GM12891 (cell line): Measurements from ENCODE around the gene OLIG1.

Source experiments
- DNase-seq: peaks from one replicate; pipeline ENCODE4 v3.0.0; 2011; ENCODE audit warnings: low spot score; ENCODE audit not compliant: insufficient read length
- FAIRE-seq: peaks from 2 replicates; lab custom pipeline; 2011; peaks lifted over from hg19 to GRCh38; lab: Jason Lieb, UNC
- PAX5 ChIP-seq: IDR thresholded peaks from 2 replicates; pipeline ENCODE4 v1.6.1; 2011; ENCODE audit warnings: low read length, moderate library complexity, mild to moderate bottlenecking; ENCODE audit not compliant: insufficient read depth, severe bottlenecking
- POLR2A ChIP-seq: IDR thresholded peaks from 2 replicates; pipeline ENCODE4 v1.6.1; 2011; ENCODE audit warnings: low read depth, low read length, control low read depth
- POLR2AphosphoS5 ChIP-seq: IDR thresholded peaks from 2 replicates; pipeline ENCODE4 v1.6.1; 2011; ENCODE audit warnings: low read depth, low read length, control low read depth
- POU2F2 ChIP-seq: IDR thresholded peaks from 2 replicates; pipeline ENCODE4 v1.6.1; 2011; ENCODE audit warnings: low read depth, mild to moderate bottlenecking, control low read depth, low read length, moderate library complexity
- SPI1 ChIP-seq: IDR thresholded peaks from 2 replicates; pipeline ENCODE4 v1.6.1; 2011; ENCODE audit warnings: low read depth, low read length, control low read depth
- TAF1 ChIP-seq: IDR thresholded peaks from 2 replicates; pipeline ENCODE4 v1.6.1; 2011; ENCODE audit warnings: low read depth, low read length, control low read depth

Gene OLIG1

GRCh38 chr21:33061233-33061632, 8.7 kb upstream of the OLIG1 start:
- no peak for TF ChIP-seq POLR2A
- DNase-seq (no peak), FAIRE-seq (no peak)

- no peak for TF ChIP-seq SPI1
- TF ChIP-seq POLR2A = no peak
- TF ChIP-seq PAX5 = no peak
- TF ChIP-seq POLR2AphosphoS5 = no peak
- TF ChIP-seq TAF1 = no peak
- TF ChIP-seq POU2F2 = no peak
- FAIRE-seq = no peak
- DNase-seq = no peak
These were observed 6.5 kb upstream of the OLIG1 start for GRCh38 chr21:33063375-33063883.

GRCh38 chr21:33063907-33064622, 5.9 kb upstream of the OLIG1 start:
- FAIRE-seq = no peak

DNA sequence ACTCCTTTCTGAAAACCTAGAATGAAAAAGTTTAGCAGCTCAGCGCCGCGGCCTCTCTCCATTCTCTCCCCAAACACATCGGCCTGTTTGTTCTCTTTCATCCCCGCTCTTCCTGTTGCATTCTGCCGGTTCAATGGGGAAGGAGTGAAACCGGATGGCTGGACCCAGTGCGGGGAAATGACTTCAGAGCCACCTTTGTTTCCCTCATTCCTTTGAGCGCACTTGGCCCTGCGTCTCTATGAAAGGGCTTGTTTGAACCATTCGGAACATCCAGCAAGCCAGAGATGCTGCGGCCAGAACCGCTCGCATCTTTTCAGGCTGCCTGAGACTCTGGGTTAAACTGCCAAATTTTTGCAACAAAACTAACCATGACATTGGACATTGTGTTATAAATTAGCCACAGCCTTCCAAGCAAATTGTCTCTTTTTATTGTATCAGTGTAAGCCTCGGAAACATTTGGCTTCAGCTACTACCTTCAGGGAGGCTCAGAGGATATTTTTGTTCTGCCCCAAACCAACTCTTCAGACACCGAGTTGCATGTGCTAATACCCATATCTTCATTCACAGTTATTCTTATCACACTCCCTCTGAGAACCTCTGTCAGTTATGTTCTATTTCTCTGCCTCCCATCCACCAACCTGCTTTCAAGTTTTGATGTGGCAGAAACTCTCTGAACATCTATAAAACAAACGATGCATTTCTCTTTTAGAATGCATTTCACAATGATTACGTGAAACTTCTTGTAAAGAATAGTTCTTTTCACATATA, 5.1 kb upstream of the OLIG1 start:
- DNase-seq (no peak), FAIRE-seq (no peak)
- no peak for TF ChIP-seq POLR2A
- no peak for TF ChIP-seq POLR2AphosphoS5
- no peak for TF ChIP-seq SPI1
- TF ChIP-seq POU2F2 = no peak
- TF ChIP-seq PAX5 = no peak
- no peak for TF ChIP-seq TAF1

More at GRCh38 chr21:33063907-33064622, 5.9 kb upstream of the OLIG1 start:
- no peak for TF ChIP-seq POU2F2
- no peak for TF ChIP-seq PAX5
- no peak for DNase-seq

DNA sequence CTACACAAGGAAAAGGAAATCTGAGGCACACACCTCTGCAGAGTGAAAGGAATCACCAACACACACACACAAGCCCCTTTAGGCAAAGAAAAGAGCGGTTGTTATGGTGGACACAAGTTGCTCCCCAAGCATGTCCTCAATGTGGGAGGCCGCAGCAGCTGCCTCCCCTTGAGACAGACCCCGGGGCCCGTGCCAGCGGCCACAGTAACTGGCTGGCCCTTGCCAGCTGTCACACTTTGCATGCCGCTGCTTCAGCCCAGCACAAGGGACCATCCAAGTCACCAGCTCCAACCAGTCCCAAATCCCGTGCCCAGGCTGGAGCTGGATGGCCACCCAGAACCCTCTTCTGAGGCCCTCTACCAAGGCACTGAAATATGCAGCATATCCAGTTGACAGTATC, 2.9 kb upstream of the OLIG1 start:
- no peak for TF ChIP-seq POLR2AphosphoS5
- TF ChIP-seq POU2F2 = no peak
- TF ChIP-seq PAX5 = no peak
- no peak for TF ChIP-seq POLR2A
- TF ChIP-seq TAF1 = no peak
- TF ChIP-seq SPI1 = no peak
- DNase-seq (no peak), FAIRE-seq (no peak)

DNA sequence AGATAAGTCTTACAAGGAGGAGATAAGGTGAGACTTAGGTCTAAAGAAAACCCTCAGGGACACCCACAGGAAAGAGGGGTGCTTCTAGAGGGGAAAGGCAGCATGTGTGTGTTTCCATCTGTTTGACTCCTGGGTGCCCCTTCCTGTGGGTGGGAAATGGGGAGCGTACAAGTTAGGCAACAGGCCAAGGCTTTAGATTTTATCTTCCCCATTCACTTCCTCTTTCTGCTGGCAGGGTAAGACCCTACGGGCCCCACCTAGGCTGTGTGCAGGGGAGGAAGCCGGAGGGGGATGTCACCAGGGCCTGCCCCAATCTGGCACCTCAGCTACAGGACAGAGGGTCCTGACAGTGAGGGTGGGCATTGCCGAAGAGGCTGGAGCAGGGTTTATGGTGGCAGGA, 2.5 kb upstream of the OLIG1 start:
- FAIRE-seq (no peak), DNase-seq (no peak)
- TF ChIP-seq POU2F2 (no peak), SPI1 (peak; percentile 85)

DNA sequence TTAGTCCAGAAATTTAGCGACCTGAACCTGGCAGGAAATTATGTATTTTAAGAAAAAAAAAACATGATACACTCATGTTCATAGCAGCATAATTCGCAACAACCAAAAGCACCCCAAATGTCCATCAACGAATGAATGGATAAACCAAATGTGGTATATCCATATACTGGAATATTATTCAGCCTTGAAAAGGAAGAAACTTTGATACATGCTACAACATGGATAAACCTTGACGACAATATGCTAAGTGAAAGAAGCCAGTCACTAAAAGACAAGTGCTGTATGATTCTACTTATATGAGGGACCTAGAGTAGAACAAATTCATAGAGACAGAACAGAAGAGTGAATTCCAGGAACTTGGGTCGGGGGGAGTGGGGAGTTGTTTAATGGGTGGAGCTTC, 698 bp upstream of the OLIG1 start:
- DNase-seq (no peak), FAIRE-seq (no peak)
- no peak for TF ChIP-seq SPI1
- no peak for TF ChIP-seq POU2F2
- TF ChIP-seq POLR2AphosphoS5 = no peak
- TF ChIP-seq POLR2A = no peak
- TF ChIP-seq PAX5 = no peak
- no peak for TF ChIP-seq TAF1

DNA sequence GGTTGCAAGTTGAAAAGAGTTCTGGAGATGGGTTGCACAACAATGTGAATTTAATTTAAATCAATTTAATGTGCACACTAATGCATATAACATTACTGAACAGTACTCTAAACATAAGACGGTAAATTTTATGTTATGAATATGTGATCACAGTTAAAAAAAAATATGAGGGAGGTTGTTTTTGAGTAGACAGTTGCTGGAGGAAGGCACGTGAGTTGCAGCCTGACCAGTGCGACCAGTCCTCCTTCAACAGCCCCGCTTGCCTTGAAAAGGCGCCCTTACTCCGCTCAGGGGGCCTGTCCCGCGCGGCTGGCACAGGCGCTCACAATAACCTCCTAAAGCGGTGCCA, 322 bp upstream of the OLIG1 start:
- TF ChIP-seq TAF1 = no peak
- TF ChIP-seq SPI1 = no peak
- TF ChIP-seq POLR2A = no peak
- TF ChIP-seq PAX5 = no peak
- TF ChIP-seq POU2F2 = no peak
- TF ChIP-seq POLR2AphosphoS5 = no peak
- FAIRE-seq (no peak), DNase-seq (no peak)

DNA sequence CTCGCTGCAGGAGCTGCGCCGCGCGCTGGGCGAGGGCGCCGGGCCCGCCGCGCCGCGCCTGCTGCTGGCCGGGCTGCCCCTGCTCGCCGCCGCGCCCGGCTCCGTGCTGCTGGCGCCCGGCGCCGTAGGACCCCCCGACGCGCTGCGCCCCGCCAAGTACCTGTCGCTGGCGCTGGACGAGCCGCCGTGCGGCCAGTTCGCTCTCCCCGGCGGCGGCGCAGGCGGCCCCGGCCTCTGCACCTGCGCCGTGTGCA, 730 bp downstream of the OLIG1 start:
- FAIRE-seq = no peak
- no peak for DNase-seq
- TF ChIP-seq SPI1 = no peak

GRCh38 chr21:33070998-33071769, 1.2 kb downstream of the OLIG1 start:
- FAIRE-seq (no peak), DNase-seq (peak; percentile 28)
- TF ChIP-seq POLR2AphosphoS5 (no peak), TAF1 (no peak), POLR2A (no peak), SPI1 (no peak), PAX5 (no peak), POU2F2 (no peak)

DNA sequence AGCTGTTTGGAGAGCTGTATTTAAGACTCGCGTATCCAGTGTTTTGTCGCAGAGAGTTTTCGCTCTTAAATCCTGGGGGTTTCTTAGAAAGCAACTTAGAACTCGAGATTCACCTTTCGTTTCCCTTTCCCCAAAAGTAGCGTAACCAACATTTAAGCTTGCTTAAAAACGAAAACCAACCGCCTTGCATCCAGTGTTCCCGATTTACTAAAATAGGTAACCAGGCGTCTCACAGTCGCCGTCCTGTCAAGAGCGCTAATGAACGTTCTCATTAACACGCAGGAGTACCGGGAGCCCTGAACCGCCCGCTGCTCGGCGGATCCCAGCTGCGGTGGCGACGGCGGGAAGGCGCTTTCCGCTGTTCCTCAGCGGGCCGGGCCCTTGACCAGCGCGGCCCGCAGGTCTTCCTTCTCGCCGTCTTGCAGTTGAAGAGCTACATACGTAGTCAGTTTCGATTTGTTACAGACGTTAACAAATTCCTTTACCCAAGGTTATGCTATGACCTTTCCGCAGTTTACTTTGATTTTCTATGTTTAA, 1.9 kb downstream of the OLIG1 start:
- FAIRE-seq (peak; percentile 51), DNase-seq (no peak)
- TF ChIP-seq POU2F2 (no peak), TAF1 (no peak), PAX5 (no peak), POLR2A (no peak), SPI1 (no peak), POLR2AphosphoS5 (no peak)
